Mucosa of descending colon (tissue), 3 donors: Measurements from ENCODE around the gene GPD1. TPM values are rescaled to one million over a fixed set of nuclear protein-coding genes. Genes with fewer than 3 reads are reported as not detected.
A peak's percentile ranks its signal among the peaks of the same experiment; 100 is the strongest.

Experiments used
- ATAC-seq: fragments of 200-7000 bp; cut with Tn5 transposase; one replicate; pipeline ENCODE4 v1.9.1; 2020; ENCODE audit warnings: mild to moderate bottlenecking, moderate library complexity
- DNase-seq, 3 donors: peaks; one replicate each; pipeline ENCODE4 v3.0.0-alpha.2; 2020
- H3K36me3 ChIP-seq: fragments of 200-600 bp; one replicate; pipeline ENCODE4 v1.8.0; 2021; ENCODE audit warnings: low read depth, mild to moderate bottlenecking
- H3K4me1 ChIP-seq: fragments of 200-600 bp; one replicate; pipeline ENCODE4 v1.8.0; 2021; ENCODE audit warnings: low read depth, mild to moderate bottlenecking
- H3K4me3 ChIP-seq: fragments of 200-600 bp; one replicate; pipeline ENCODE4 v1.8.0; 2021; ENCODE audit warnings: mild to moderate bottlenecking
- H3K9me3 ChIP-seq: fragments of 200-600 bp; one replicate; pipeline ENCODE4 v1.8.0; 2021; ENCODE audit warnings: mild to moderate bottlenecking
- intact Hi-C, 2 donors: fragments of 100-400 bp; cut with DNase I in 1 of 2; cut with micrococcal nuclease in 1 of 2; formaldehyde crosslinking; loops; one replicate each; pipeline versions ENCODE4 v1.11.0 to v1.11.1; 2022; cut with DNase I, micrococcal nuclease
- total RNA-seq, 3 donors: library from RNA; stranded (reverse); fragmentation: NEBNext Ultra II Directional in 2 of 3; extraction: Animal tissue kit (Norgen Biotek cat#: 25700) in 2 of 3; gene quantifications; one replicate each; pipeline versions ENCODE4 v1.2.1 to v1.2.4, GENCODE V29; 2021 to 2023
- TF ChIP-seq, protein P1 (sequence below): fragments of 200-600 bp; IDR thresholded peaks from one replicate; pipeline ENCODE4 v1.8.0; 2022; ENCODE audit warnings: antibody characterized with exemption, mild to moderate bottlenecking
- donor health status: DM: no; HTN: no; CAD: no; lungs with moderate emphysema.
- donor health status: DM: no; HTN: no; CAD: no.
- donor health status: DM: no; HTN: yes; CAD: no.

The GPD1 gene
- total RNA-seq, 3 donors from 2014 or later, result 1.7 to 4.1 (median 1.9) TPM

- TF ChIP-seq, protein P1, sequence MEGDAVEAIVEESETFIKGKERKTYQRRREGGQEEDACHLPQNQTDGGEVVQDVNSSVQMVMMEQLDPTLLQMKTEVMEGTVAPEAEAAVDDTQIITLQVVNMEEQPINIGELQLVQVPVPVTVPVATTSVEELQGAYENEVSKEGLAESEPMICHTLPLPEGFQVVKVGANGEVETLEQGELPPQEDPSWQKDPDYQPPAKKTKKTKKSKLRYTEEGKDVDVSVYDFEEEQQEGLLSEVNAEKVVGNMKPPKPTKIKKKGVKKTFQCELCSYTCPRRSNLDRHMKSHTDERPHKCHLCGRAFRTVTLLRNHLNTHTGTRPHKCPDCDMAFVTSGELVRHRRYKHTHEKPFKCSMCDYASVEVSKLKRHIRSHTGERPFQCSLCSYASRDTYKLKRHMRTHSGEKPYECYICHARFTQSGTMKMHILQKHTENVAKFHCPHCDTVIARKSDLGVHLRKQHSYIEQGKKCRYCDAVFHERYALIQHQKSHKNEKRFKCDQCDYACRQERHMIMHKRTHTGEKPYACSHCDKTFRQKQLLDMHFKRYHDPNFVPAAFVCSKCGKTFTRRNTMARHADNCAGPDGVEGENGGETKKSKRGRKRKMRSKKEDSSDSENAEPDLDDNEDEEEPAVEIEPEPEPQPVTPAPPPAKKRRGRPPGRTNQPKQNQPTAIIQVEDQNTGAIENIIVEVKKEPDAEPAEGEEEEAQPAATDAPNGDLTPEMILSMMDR, result no peak
- ATAC-seq (no peak), DNase-seq (no peak)
- H3K9me3 ChIP-seq, result no peaks in the 10 kb centered on the region
- intact Hi-C loops, result no loop called here
- H3K4me1 ChIP-seq, result peaks cover 10% of the 10 kb centered on the region
- H3K4me3 ChIP-seq, result peak overlapping the region; percentile 88
- H3K36me3 ChIP-seq, result peaks cover 6% of the 10 kb centered on the region
Observed at GRCh38 chr12:50085615-50086072, 18.2 kb upstream of the GPD1 start.

DNA sequence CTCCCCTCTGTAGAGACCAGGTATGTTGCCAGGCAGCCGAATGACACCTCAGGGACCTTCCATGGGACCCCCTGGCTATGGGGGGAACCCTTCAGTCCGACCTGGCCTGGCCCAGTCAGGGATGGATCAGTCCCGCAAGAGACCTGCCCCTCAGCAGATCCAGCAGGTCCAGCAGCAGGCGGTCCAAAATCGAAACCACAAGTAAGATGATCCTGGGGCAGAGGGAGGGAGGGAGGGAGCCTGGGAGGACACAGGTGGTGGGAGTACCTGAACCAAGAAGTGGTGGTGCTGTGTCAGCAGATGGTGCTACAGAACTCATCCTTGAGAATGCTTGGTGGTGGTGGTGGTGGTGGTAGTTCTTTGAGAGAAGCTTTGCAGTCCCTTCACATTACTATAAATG, 17.7 kb upstream of the GPD1 start:
- intact Hi-C loops, result no loop called here
- H3K9me3 ChIP-seq, result no peaks in the 10 kb centered on the region

GRCh38 chr12:50087151-50087550, 16.7 kb upstream of the GPD1 start:
- Histone ChIP-seq H3K4me1 (peaks cover 10% of the 10 kb centered on the region), H3K9me3 (no peaks in the 10 kb centered on the region), H3K36me3 (peaks cover 11% of the 10 kb centered on the region), H3K4me3 (no peak overlapping the region)
- ATAC-seq, result no peak
- intact Hi-C loops, result no loop called here
- TF ChIP-seq, protein P1, result no peak
- no peak for DNase-seq

More for the DNA sequence above, 17.7 kb upstream of the GPD1 start:
- TF ChIP-seq, protein P1, result no peak
- Histone ChIP-seq H3K4me3 (no peak overlapping the region), H3K36me3 (peaks cover 6% of the 10 kb centered on the region), H3K4me1 (peaks cover 10% of the 10 kb centered on the region)
- DNase-seq (peak in 1 of 3 donors; percentile 34), ATAC-seq (no peak)

GRCh38 chr12:50087995-50088394, 15.8 kb upstream of the GPD1 start:
- ATAC-seq (no peak), DNase-seq (no peak)
- Histone ChIP-seq H3K4me3 (no peak overlapping the region), H3K9me3 (no peaks in the 10 kb centered on the region), H3K4me1 (peaks cover 10% of the 10 kb centered on the region), H3K36me3 (peaks cover 13% of the 10 kb centered on the region)
- intact Hi-C loops, result no loop called here
- TF ChIP-seq, protein P1, result no peak

DNA sequence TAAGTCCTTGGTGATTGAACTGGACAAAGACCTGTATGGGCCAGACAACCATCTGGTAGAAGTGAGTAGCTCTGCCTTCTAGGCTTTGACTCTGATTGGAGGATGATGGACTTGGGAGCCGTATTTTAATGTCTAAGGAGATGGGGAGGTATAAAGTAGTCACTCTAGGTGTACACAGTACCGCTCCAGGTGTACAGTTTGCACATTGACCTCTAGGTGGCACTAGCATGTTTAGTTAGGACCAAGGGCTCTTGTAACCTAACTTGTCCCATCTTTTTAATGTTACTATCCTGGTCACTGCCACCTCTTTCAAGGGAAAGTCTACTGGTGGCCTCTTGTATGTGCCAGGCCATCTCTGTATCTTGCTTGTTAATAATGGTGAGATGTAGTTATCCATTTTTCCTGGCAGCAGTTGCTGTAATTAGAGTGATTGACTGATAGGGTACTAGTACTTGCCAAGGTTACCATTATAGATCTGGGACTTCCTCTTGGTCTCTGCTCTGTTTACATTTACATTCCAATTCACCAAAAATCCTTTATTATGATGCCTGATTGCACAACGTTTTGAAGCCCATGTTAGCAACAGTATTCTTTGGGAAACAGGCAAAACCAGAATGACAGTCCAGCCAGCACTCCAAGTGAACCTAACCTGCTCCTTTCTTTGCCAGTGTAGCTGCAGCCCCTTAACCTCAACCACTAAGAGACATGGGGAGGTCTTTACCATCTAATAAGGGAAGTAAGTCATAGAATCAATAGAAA, 15.1 kb upstream of the GPD1 start:
- DNase-seq (peak in 1 of 3 donors; percentile 86), ATAC-seq (peak; percentile 57)
- TF ChIP-seq, protein P1, result peak; percentile 61
- H3K36me3 ChIP-seq, result peaks cover 17% of the 10 kb centered on the region
- no peak overlapping the region for H3K4me3 ChIP-seq
- H3K9me3 ChIP-seq, result no peaks in the 10 kb centered on the region
- peaks cover 10% of the 10 kb centered on the region for H3K4me1 ChIP-seq
- intact Hi-C loops, result no loop called here
